Activated CD4-positive, CD25-positive, alpha-beta regulatory T cell treated with anti-CD3 and anti-CD28 coated beads, Interleukin-2, amount 50 U/mL, for 24 hours (primary cell): ENCODE data around the gene GPR180.

ENCODE experiments used
- ATAC-seq, 2 donors: fragments of 150-1000 bp; cut with Tn5 transposase; one replicate each; pipeline ENCODE4 v1.10.0; 2021; ENCODE audit warnings: mild to moderate bottlenecking in 1 of 2, moderate library complexity in 1 of 2

GPR180 gene

GRCh38 chr13:94601446-94602431 lies at the start of gene GPR180:
GPR180 (plus strand) TSS chr13:94601857; CDS start chr13:94601928, 71 bp downstream.
- peak; percentile 100 for ATAC-seq

- ATAC-seq, result no peak
These were observed 49.6 kb upstream of the GPR180 start for GRCh38 chr13:94552095-94552494.

GRCh38 chr13:94553766-94554165 lies 47.9 kb upstream of the GPR180 start:
- no peak for ATAC-seq

- no peak for ATAC-seq
These were observed 45.6 kb upstream of the GPR180 start for GRCh38 chr13:94556041-94556440.

GRCh38 chr13:94556621-94557020 lies 45.0 kb upstream of the GPR180 start:
- no peak for ATAC-seq

- ATAC-seq, result no peak
These were observed 43.9 kb upstream of the GPR180 start for GRCh38 chr13:94557684-94558235.

- peak; percentile 57 to 66 for ATAC-seq
These were observed 42.9 kb upstream of the GPR180 start for GRCh38 chr13:94558716-94559115.

- peak; percentile 43 to 45 for ATAC-seq
These were observed 42.3 kb upstream of the GPR180 start for GRCh38 chr13:94559222-94559795.

- ATAC-seq, result no peak
These were observed 41.5 kb upstream of the GPR180 start for GRCh38 chr13:94560116-94560515.

- no peak for ATAC-seq
These were observed 40.5 kb upstream of the GPR180 start for GRCh38 chr13:94561126-94561525.

- no peak for ATAC-seq
These were observed 34.1 kb upstream of the GPR180 start for GRCh38 chr13:94567581-94567980.

GRCh38 chr13:94568443-94568842 lies 33.2 kb upstream of the GPR180 start:
- no peak for ATAC-seq

- no peak for ATAC-seq
These were observed 32.0 kb upstream of the GPR180 start for GRCh38 chr13:94569615-94570014.

GRCh38 chr13:94579063-94579462 lies 22.6 kb upstream of the GPR180 start:
- ATAC-seq, result no peak

- no peak for ATAC-seq
These were observed 17.7 kb upstream of the GPR180 start for GRCh38 chr13:94583926-94584325.

- no peak for ATAC-seq
These were observed 16.0 kb upstream of the GPR180 start for GRCh38 chr13:94585543-94586101.

- no peak for ATAC-seq
These were observed 15.3 kb upstream of the GPR180 start for GRCh38 chr13:94586371-94586770.

- ATAC-seq, result no peak
These were observed 13.1 kb upstream of the GPR180 start for GRCh38 chr13:94588541-94588940.

- ATAC-seq, result peak; percentile 46 to 58
These were observed 10.9 kb upstream of the GPR180 start for GRCh38 chr13:94590744-94591143.

GRCh38 chr13:94595001-94595949 lies 6.4 kb upstream of the GPR180 start:
- ATAC-seq, result peak; percentile 63 to 65

GRCh38 chr13:94595950-94596574 lies 5.6 kb upstream of the GPR180 start, which contains the start of gene TGDS:
TGDS (minus strand) TSS chr13:94596152; CDS start chr13:94596136, 16 bp downstream.
- ATAC-seq, result peak; percentile 97 to 98

- no peak for ATAC-seq
These were observed 5.1 kb upstream of the GPR180 start for GRCh38 chr13:94596575-94596971.
